NCI-H2196 (cell line): ENCODE data around the gene GPR176.
"Not testable (repeated sequence)": the region's sequence is repeated elsewhere in the genome, so short reads cannot be mapped to it uniquely, and the experiment has no call there.

Experiments
- DNase-seq: peaks from one replicate; lab custom pipeline; 2025; ENCODE audit not compliant: unreplicated experiment; lab: John Stamatoyannopoulos, UW

The GPR176 gene

GRCh38 chr15:39817892-39818291 lies 102.2 kb downstream of the GPR176 start:
- DNase-seq = no peak

GRCh38 chr15:39814489-39814888 lies 105.6 kb downstream of the GPR176 start:
- no peak for DNase-seq

GRCh38 chr15:39812651-39813050 lies 107.4 kb downstream of the GPR176 start:
- DNase-seq = not testable (repeated sequence)

GRCh38 chr15:39808909-39809308 lies 111.2 kb downstream of the GPR176 start:
- DNase-seq = no peak

GRCh38 chr15:39807791-39808190 lies 112.3 kb downstream of the GPR176 start:
- no peak for DNase-seq

GRCh38 chr15:39804026-39804425 lies 116.0 kb downstream of the GPR176 start:
- DNase-seq = no peak

GRCh38 chr15:39803016-39803415 lies 117.0 kb downstream of the GPR176 start:
- DNase-seq = no peak

- DNase-seq = no peak
These were observed 118.3 kb downstream of the GPR176 start for GRCh38 chr15:39801641-39802309.

GRCh38 chr15:39799552-39800011 lies 120.5 kb downstream of the GPR176 start:
- no peak for DNase-seq

- DNase-seq = no peak
These were observed 121.7 kb downstream of the GPR176 start for GRCh38 chr15:39798382-39798781.

- DNase-seq = no peak
These were observed 122.7 kb downstream of the GPR176 start for GRCh38 chr15:39797407-39797806.

GRCh38 chr15:39796601-39797000 lies 123.5 kb downstream of the GPR176 start:
- DNase-seq = no peak

GRCh38 chr15:39795486-39795885 lies 124.6 kb downstream of the GPR176 start:
- DNase-seq = no peak

- no peak for DNase-seq
These were observed 125.1 kb downstream of the GPR176 start for GRCh38 chr15:39794954-39795353.

GRCh38 chr15:39793923-39794322 lies 126.1 kb downstream of the GPR176 start:
- no peak for DNase-seq

- DNase-seq = no peak
These were observed 127.2 kb downstream of the GPR176 start for GRCh38 chr15:39792844-39793335.

- no peak for DNase-seq
These were observed 127.8 kb downstream of the GPR176 start for GRCh38 chr15:39792025-39792843.

- DNase-seq = no peak
These were observed 130.3 kb downstream of the GPR176 start for GRCh38 chr15:39789736-39790135.

GRCh38 chr15:39788800-39789565 lies 131.1 kb downstream of the GPR176 start:
- no peak for DNase-seq

GRCh38 chr15:39788108-39788507 lies 132.0 kb downstream of the GPR176 start:
- no peak for DNase-seq

- DNase-seq = no peak
These were observed 132.6 kb downstream of the GPR176 start for GRCh38 chr15:39787479-39787878.
